Superior temporal gyrus (tissue), 1 donor: Measurements from ENCODE around the gene RNF222.

Experiments
- DNase-seq: peaks from one replicate; pipeline ENCODE4 v3.0.0-alpha.2; 2016; ENCODE audit errors: extremely low spot score

RNF222 gene

GRCh38 chr17:8397636-8398035, at the start of gene RNF222:
Gene RNF222, minus strand, starts transcription at chr17:8397827. Its CDS starts 4,366 bp downstream, at chr17:8393461.
- no peak for DNase-seq

DNA sequence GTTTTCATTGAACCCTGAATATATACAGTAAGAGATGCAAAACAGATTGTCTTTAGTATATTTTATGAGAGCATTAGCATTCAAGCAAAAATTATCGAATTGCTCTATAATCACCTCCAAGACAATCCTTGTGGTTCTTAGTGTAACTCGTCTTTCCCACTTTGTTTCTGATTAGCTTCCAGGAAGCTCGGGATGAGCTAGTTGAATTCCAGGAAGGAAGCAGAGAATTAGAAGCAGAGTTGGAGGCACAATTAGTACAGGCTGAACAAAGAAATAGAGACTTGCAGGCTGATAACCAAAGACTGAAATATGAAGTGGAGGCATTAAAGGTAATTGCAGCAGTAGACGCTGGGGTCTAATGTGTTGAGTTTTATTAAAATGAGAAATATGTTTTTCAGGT, 47.9 kb upstream of the RNF222 start:
- no peak for DNase-seq

- DNase-seq, result no peak
Measured at GRCh38 chr17:8444494-8444893, 46.9 kb upstream of the RNF222 start.

GRCh38 chr17:8443756-8444155, 46.1 kb upstream of the RNF222 start:
- no peak for DNase-seq

- no peak for DNase-seq
Measured at GRCh38 chr17:8442310-8442709, 44.7 kb upstream of the RNF222 start.

DNA sequence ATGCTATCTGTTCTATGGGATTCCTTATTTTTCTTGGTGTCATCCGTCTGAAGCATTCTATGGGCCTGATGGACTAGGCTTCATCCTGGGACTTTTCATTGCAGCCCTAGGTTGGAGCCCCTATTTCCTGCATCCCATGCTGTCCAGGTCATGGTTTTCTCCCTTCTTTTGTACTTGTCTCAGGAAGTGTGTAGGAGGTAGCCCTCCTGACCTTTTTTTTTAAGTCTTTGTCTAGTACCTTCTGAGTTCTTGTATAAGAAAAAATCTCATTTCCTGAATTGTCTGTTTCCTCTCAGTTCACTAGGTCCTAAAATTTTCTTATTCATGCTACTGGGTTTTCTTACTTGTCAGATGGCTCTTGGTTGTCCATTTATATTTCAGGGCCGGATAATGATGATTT, 44.1 kb upstream of the RNF222 start:
- no peak for DNase-seq

DNA sequence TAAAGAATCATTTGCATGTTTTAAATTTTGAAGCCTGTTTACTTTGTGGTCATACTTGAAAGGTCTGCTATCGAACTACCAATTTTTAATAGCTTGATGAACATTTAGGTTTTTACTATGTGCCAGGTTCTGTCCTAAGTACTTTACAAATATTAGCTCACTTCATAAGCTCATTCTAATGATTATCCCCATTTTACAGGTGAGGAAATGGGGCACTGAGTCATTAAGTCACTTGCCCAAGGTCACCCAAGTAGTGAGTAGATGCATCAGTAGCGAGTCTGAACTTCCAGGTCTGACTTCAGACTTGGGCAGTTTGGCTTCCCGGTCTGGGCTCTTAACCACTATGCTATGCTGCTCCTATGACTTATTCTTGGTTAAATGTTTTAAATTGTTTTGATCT, 42.1 kb upstream of the RNF222 start:
- DNase-seq, result no peak

- DNase-seq, result no peak
Measured at GRCh38 chr17:8438441-8438840, 40.8 kb upstream of the RNF222 start.

GRCh38 chr17:8436844-8437171, 39.2 kb upstream of the RNF222 start:
- no peak for DNase-seq

GRCh38 chr17:8436169-8436843, 38.7 kb upstream of the RNF222 start:
- peak; percentile 27 for DNase-seq

GRCh38 chr17:8435245-8436168, 37.9 kb upstream of the RNF222 start, which contains the start of gene NDEL1:
Gene NDEL1, plus strand, starts transcription at chr17:8435884. Its CDS starts 8,388 bp downstream, at chr17:8444272.
- peak; percentile 95 for DNase-seq

DNA sequence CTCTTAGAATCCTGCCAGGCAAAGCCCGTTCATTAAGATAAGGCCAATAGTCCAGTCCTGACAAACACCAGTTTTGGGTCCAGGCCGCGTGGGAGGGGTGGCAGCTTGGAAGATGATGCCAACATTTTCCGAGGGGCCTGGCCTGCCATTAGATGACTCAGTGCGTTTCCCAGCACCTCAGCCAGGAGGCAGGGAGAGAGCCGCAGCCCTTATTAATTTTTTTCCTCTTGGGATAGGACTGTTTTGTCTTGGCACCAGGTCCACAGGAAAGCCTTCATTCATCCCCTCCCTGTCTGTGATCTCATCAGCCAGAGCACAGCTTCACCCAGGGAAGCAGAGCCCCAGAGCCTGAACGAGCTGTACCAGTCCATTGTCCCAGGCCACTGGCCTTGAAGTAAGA, 33.3 kb upstream of the RNF222 start:
- DNase-seq, result no peak

DNA sequence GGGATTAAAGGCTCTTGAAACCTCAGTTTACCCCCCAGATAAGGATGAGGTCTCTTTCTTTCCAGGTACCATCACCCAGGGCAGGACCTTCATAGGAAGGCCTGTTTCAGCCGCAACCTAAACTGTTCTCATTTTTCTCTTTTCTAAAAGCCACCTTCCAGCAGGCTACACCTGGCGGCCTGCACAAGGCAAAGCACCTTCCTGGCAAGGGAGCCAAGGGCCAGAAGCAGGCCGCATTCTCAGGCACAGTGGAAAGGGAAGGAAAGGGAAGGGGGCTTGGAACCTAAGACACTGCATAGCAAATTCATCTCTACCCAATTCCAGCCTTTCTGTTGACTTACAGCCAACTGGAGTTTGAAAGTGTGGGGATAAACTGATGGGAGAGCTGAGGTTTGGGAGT, 29.2 kb upstream of the RNF222 start:
- no peak for DNase-seq

DNA sequence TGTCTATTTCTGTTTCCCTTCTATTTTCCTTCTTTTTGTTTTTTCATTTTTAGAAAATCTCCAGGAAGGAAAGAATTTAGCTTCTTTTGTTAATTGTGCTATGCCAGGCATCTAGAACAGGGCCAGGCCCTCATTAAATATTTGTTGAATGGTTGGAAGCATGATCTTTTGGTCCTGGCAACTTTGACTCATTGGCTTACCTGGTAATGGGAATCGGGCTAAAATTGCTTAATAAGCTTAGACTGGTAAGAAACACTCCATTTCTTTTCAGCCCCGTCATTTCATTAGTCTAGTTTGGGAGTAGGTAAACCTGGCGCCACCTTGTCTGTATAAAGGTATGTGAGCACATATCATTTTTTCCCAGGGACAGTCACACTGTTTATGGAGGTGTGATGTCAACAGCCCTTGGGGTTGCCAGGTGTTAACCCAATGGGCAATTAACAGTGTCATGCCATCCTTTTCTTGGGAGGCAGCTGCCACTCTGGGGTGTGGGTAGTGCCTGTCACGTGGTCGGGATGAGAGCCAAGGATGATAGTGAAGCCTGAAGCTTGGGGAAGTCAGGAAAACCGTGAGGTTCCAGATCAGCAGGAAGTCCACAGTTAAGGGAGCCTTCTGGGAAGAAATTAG, 28.6 kb upstream of the RNF222 start:
- no peak for DNase-seq

GRCh38 chr17:8421571-8421970, 23.9 kb upstream of the RNF222 start:
- DNase-seq, result no peak

DNA sequence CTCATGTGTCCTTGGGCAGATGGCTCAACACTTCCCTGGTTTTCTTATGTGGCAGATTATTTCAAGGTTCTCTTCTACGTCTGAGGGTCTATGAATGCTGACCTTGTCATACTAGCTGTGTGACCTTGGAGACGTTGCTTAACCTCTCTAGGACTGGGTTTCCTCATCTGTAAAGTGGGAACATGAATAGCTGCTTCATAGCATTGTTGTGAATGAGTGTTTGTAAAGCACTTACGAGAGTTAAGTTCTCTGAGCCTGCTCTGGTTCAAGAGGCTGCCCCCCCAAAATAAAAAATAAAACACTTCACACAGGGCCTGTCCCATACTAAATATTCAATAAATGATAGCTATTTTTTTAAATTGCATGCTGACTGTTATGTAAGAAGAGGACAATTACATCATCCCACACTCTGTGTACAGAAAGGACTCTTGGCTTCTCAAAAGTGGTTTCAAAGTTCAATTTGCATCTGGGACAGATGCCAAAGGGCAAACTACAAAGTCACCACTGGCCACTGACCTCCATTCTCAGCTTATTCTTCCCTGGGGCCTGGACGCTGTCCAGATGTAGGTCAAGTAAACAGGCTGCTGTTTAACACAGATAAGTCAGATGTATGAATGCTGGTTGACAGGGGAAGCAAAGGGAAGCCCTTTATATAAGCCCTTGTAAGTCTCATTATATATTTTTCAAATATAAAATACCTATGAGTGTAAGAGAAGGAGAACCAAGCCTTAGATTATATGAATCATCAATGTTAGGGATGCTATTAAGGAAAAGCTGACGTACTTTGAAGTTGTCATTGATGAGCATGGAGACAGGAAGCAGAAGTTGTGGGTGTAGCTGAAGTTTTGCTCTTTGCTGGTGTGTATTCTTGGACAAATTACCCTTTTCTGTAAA, 22.7 kb upstream of the RNF222 start:
- peak; percentile 16 for DNase-seq

DNA sequence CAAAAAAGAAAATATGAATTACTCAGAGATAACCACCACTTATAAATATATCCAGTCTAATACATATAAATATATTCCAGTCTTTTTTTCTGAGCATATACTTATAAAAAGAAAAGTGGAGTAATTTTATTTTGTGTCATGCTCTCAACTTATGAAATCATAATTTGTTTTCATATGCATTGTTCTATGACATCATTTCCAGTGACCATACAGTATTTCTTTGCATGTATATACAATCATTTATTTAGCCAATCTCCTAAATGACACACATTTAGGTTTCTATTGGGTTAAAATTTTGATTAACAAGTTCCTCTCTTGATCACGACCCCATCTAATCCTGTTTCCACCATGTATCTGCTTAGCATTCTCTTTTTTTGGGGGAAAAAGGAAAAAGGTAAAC, 21.7 kb upstream of the RNF222 start:
- no peak for DNase-seq

- no peak for DNase-seq
Measured at GRCh38 chr17:8418471-8418870, 20.8 kb upstream of the RNF222 start.

GRCh38 chr17:8417806-8418205, 20.2 kb upstream of the RNF222 start:
- no peak for DNase-seq

- no peak for DNase-seq
Measured at GRCh38 chr17:8413938-8414337, 16.3 kb upstream of the RNF222 start.

GRCh38 chr17:8413328-8413727, 15.7 kb upstream of the RNF222 start:
- no peak for DNase-seq

- no peak for DNase-seq
Measured at GRCh38 chr17:8412089-8412488, 14.5 kb upstream of the RNF222 start.
